HAP-1 (cell line): ENCODE results near the gene ZMIZ1.
A peak's percentile ranks its signal among the peaks of the same experiment; 100 is the strongest.

Experiments
- DNase-seq, 2 experiments: peaks; one replicate each; pipeline ENCODE4 v3.0.0-alpha.2; 2016 to 2020; ENCODE audit warnings: low spot score in 2 of 2
- H3K27me3 ChIP-seq: fragments of 250-450 bp; sonication (Bioruptor Pico); 2 replicates; pipeline ENCODE4 v1.5.1; 2020; ENCODE audit warnings: low read depth, mild to moderate bottlenecking, moderate library complexity
- H3K36me3 ChIP-seq: fragments of 250-450 bp; sonication (Bioruptor Pico); replicated peaks from 2 replicates; pipeline ENCODE4 v1.5.1; 2020; ENCODE audit warnings: mild to moderate bottlenecking
- H3K4me1 ChIP-seq: fragments of 250-450 bp; sonication (Bioruptor Pico); 2 replicates; pipeline ENCODE4 v1.5.1; 2020; ENCODE audit warnings: mild to moderate bottlenecking
- H3K4me3 ChIP-seq: fragments of 250-450 bp; sonication (Bioruptor Pico); 2 replicates; pipeline ENCODE4 v1.5.1; 2020; ENCODE audit warnings: mild to moderate bottlenecking, moderate library complexity
- H3K9me3 ChIP-seq: fragments of 250-450 bp; sonication (Bioruptor Pico); 2 replicates; pipeline ENCODE4 v1.5.1; 2020; ENCODE audit warnings: mild to moderate bottlenecking, moderate library complexity
- in situ Hi-C: fragments of 300-500 bp; cut with MboI; formaldehyde crosslinking; loops from 3 replicates; pipeline ENCODE4 v1.14.3; 2020; ENCODE audit warnings: low sequenced_read_pairs, inconsistent platforms, mixed read lengths

Gene ZMIZ1

DNA sequence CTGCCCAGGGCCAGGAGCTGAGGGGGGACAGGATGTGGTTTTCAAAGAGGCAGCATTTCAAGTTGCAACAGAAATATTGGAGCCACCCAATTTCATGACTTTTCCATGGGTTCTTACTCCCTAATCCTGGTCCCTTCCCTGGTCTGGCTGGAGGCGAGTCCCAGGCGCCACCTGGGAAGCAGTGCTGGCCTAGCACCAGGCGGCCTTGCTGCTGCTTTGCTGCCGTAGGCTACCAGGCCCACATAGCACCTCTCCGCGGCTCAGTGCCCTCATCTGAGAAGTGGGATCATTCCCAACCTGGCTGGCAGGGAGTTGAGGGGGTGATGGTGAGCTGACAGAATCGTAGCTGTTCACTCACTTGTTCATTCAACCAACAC, 33.7 kb downstream of the ZMIZ1 start:
- H3K4me1 ChIP-seq = peaks cover 10% of the 10 kb centered on the region
- peak in 1 of 2 experiments; percentile 36 for DNase-seq
- no peak overlapping the region for H3K4me3 ChIP-seq
- H3K36me3 ChIP-seq = no peaks in the 10 kb centered on the region
- H3K9me3 ChIP-seq = no peaks in the 10 kb centered on the region
- in situ Hi-C loops = no loop called here
- H3K27me3 ChIP-seq = no peaks in the 10 kb centered on the region

DNA sequence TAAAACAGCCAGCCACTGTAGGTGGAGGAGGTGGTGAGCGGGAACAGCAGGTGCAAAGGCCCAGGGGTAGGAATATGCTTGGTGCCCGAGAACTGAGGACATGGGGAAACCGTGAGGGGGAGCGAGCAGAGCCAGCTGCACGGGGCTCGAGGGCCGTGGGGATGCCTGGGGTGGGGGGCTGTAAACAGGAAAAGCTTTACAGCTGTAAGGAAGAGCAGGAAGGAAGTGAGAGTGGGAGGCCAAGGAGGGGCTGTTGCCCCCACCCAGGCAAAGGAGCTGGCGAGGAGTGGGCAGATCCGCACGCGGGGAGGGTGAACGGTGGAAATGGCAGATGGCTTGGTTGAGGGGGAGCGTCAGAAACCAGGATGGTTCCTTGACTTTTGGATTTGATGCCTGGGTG, 34.4 kb downstream of the ZMIZ1 start:
- Histone ChIP-seq H3K4me3 (no peak overlapping the region), H3K27me3 (no peaks in the 10 kb centered on the region), H3K36me3 (no peaks in the 10 kb centered on the region), H3K4me1 (peaks cover 10% of the 10 kb centered on the region), H3K9me3 (no peaks in the 10 kb centered on the region)
- in situ Hi-C loops = no loop called here
- DNase-seq = no peak

DNA sequence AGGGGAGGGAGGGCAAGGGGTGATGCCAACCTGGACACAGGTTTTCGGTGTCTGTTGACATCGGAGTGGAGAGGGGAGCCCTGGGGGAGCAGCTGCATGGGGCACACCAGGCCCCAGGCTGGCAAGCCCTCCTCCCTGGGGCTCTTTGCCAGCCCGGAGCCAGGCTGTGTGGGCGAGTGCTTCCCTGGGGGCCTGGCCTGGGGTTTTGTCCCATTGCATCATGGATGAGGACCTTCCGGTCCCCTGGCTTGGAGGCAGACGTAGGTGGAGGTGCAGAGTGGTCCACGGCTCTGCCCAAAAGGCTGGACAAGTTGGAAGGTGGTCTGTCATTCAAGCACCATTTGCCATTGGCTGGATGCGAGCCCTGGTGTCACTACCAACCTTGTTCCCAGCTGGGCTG, 34.8 kb downstream of the ZMIZ1 start:
- no peaks in the 10 kb centered on the region for H3K27me3 ChIP-seq
- in situ Hi-C loops = no loop called here
- no peak overlapping the region for H3K4me3 ChIP-seq
- H3K9me3 ChIP-seq = no peaks in the 10 kb centered on the region
- DNase-seq = no peak
- peaks cover 10% of the 10 kb centered on the region for H3K4me1 ChIP-seq
- H3K36me3 ChIP-seq = no peaks in the 10 kb centered on the region

DNA sequence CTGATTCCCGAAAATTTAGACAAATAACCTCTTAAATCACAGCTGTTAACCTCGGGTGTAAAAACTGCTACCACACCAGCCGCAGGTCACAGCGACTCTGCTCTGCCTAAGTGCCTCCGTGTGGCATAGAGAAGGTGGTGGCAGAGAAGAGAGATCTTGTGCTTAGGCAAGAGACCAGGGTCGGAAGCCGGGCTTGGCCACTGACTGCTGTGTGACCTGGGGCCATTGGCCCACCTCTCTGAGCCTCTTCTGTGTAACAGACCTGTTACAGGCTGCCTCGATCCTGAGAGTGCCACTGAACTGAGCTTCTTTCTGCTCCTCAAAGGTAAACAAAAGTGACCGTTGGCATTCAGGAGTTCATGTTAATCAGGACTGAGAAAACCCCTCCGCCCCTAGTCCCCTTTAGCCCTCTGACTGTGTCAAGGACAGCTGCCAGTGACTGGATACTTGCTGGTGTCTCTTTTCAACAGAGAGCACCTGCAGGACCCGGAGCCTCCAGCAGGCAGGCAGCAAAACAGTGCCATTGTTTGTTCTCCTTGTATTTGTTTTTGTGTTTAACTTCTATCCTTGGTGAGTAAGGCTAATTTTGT, 36.5 kb downstream of the ZMIZ1 start:
- no peaks in the 10 kb centered on the region for H3K27me3 ChIP-seq
- DNase-seq = no peak
- in situ Hi-C loops = no loop called here
- H3K9me3 ChIP-seq = no peaks in the 10 kb centered on the region
- H3K36me3 ChIP-seq = no peaks in the 10 kb centered on the region
- no peak overlapping the region for H3K4me3 ChIP-seq
- peaks cover 10% of the 10 kb centered on the region for H3K4me1 ChIP-seq

DNA sequence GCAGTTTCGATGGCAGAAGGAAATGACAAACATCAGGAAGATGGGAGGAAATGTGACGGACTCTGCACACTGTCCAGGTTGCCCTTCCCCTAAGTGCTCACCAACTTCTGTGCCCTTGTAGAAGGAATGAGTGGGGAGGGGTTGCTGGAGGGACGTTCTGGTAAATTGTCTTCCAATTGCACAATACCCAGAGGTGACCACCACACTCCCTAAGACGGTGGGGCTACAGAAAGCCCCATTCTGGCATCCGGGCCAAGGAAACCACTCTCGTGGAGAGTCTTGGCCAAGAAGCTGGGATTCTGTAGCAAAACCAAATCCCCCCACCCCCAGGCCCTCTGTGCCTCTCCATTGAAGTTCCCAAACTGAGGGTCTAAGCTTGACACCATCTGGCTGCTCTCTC, 37.1 kb downstream of the ZMIZ1 start:
- no peak for DNase-seq
- H3K9me3 ChIP-seq = no peaks in the 10 kb centered on the region
- no peak overlapping the region for H3K4me3 ChIP-seq
- in situ Hi-C loops = no loop called here
- H3K4me1 ChIP-seq = peaks cover 10% of the 10 kb centered on the region
- H3K27me3 ChIP-seq = no peaks in the 10 kb centered on the region
- H3K36me3 ChIP-seq = no peaks in the 10 kb centered on the region

DNA sequence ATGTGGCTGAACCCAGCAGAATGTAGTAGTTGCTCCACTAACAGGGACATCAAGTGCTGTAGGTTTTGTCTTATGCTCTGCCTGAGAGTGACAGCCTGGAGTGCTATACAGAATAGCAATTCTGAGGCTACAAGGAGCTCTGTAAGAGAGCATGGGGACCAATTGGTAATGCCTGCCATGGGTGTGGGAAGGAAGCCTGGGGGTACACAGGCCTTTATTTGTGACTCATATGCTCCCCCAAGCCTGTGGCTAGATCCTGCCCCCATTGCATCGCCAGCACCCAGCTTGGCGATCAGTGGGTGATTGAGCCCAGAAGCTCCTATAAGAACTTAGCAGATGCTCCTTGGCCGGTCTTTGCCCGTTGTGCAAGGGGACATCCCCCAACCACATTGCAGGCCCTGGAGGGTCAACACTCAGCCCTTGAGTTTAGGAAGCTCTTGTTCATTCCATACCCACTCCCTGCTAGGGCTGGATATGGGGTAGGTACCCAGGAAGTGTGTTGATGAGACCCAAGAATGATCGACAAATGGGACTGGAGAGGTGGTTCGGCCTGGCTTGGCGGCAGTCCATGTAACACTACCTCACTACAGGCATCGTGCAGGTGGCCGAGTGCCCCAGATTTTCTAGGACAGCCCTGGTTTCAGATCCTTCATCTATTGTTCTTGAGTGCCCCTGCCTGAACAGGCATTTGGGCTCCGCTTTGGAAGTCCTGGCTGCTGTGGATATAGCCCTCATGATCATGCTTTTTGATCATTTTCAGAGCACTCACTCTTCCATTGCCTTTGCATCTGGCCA, 37.7 kb downstream of the ZMIZ1 start:
- no peak for DNase-seq
- Histone ChIP-seq H3K4me1 (peaks cover 10% of the 10 kb centered on the region), H3K36me3 (no peaks in the 10 kb centered on the region), H3K4me3 (no peak overlapping the region), H3K27me3 (no peaks in the 10 kb centered on the region), H3K9me3 (no peaks in the 10 kb centered on the region)
- in situ Hi-C loops = no loop called here

DNA sequence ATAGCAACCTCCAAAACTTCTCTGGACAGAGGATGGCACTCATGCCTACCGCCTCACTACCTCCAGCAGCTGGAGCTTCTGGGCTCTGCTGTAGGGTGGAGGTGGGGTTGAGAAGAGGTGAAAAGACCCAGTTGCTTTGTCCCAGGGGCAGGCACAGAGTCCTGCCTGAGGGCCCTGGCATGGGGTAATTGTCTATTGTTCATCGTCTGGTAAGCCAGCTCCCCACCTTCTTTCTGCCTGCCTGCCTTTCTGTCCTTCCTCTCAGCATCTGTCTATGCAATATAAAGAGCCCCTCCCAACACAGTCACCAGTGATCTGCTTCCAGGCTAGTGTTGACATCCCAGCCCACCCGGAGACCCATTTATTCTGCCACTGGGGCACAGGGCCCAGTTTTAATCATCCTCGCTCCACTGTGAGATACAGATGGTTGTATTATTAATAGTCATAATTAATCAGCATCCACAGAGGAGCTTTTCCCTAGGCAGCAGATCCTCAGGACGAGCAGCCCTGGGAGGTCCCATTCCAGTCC, 39.0 kb downstream of the ZMIZ1 start:
- Histone ChIP-seq H3K36me3 (no peaks in the 10 kb centered on the region), H3K27me3 (no peaks in the 10 kb centered on the region), H3K9me3 (no peaks in the 10 kb centered on the region), H3K4me1 (no peaks in the 10 kb centered on the region), H3K4me3 (no peak overlapping the region)
- in situ Hi-C loops = no loop called here
- DNase-seq = no peak

DNA sequence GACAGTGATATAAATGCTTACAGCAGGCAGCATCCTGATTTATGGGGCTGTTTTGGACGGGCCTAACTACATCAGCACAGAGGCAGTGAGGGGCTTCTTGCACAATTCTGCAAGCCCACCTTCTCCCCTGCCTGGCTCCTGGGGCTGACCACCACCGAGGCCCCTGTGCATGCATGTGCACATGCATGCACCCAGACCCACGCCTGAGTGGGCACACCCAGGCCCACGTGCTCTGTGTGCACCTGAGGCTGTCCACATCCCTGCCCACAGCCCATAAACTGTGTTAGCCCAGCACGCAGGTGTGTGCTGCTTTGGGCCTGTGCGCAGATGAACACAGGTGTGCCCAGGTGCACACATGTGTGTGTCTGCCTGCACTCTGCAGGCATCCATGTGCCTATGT, 40.0 kb downstream of the ZMIZ1 start:
- no peaks in the 10 kb centered on the region for H3K9me3 ChIP-seq
- H3K27me3 ChIP-seq = no peaks in the 10 kb centered on the region
- no peak for DNase-seq
- in situ Hi-C loops = no loop called here
- H3K4me3 ChIP-seq = no peak overlapping the region
- no peaks in the 10 kb centered on the region for H3K4me1 ChIP-seq
- no peaks in the 10 kb centered on the region for H3K36me3 ChIP-seq

DNA sequence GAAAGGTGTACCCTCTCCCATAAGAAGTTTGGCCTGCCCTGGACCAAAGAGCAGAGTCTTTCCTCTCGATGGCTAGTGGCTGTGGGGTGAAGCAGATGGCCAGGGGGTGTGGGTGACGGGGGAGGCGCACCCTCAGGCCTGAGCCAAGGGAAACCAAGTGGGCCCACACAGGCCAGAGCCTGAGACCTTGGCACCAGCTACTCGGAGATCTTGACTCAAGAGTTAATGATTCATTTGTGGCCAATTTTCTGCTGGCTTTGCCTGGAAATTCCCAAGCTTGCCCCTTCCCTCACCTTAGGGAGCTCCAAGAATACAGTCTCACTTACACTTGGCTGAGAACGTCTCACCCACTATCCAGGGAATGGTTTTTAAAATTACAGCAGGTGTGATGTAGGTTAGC, 42.7 kb downstream of the ZMIZ1 start:
- DNase-seq = no peak
- no peak overlapping the region for H3K4me3 ChIP-seq
- in situ Hi-C loops = no loop called here

DNA sequence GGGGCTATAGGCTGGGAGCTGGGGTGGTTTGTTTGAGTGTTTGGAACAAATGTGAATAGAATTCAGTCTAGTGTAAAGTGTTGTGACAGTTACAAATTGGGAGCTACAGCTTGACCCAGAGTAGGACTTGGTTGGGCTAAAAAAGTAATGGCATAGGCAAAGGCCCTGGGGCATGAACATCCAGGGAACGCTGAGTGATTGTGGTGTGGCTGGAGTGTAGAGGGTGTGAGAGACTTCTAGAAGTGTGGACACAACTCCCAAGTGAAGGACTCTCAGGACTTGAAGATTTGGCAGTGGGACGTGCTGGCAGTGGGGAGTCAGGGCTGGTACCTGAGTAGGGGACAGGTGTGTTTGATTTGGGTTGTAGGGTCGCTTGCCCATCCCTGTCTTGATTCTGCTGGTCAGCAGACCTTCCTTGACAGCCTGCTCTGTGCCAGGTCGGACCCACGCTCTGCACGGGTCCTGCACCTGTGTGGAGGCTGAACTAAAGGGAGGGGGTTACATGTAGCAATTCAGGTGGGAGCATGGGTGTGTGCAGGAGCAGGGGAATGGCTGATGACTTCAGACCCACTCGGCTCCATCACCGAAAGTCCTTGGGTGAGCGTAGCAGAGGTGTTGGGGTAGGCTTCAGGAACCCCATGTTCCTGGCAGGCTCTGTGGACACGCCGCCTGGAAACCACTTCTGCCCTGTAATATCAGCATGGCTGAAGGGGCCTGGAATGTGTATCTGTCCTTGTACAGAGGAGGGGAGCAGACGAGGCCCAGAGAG, 43.3 kb downstream of the ZMIZ1 start:
- Histone ChIP-seq H3K4me1 (no peaks in the 10 kb centered on the region), H3K4me3 (no peak overlapping the region), H3K27me3 (no peaks in the 10 kb centered on the region), H3K36me3 (no peaks in the 10 kb centered on the region), H3K9me3 (no peaks in the 10 kb centered on the region)
- in situ Hi-C loops = no loop called here
- no peak for DNase-seq

More for the DNA sequence above, 42.7 kb downstream of the ZMIZ1 start:
- no peaks in the 10 kb centered on the region for H3K4me1 ChIP-seq
- no peaks in the 10 kb centered on the region for H3K27me3 ChIP-seq
- H3K36me3 ChIP-seq = no peaks in the 10 kb centered on the region
- H3K9me3 ChIP-seq = no peaks in the 10 kb centered on the region

DNA sequence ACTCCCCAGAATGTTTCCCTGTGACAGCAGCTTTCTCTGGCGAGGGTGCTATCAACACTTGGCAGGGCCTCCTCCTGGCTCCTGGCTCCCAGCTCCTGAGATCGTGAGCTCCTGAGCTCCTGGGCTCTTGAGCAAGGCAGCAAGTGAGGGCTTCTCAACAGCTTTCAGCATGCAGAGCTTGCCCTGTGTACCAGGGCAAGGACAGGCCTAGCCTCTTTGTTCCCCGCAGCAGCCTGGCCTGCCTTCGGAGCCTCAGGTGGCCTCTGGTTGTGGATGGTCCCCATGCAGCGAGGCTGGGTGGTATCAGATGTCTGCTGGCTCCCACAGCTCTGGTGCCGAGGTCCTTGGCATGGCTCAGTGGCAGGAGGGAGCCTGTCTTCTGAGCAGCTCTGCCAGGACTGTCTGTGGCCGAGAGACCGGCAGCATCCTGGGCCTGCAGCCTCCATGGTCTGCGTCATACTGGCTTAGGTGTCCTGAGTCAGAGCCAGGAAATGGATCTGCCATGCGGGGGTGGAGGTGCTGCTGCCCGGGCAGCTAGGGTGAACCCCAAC, 44.2 kb downstream of the ZMIZ1 start:
- H3K27me3 ChIP-seq = no peaks in the 10 kb centered on the region
- H3K4me3 ChIP-seq = no peak overlapping the region
- H3K9me3 ChIP-seq = no peaks in the 10 kb centered on the region
- in situ Hi-C loops = no loop called here
- DNase-seq = no peak
- H3K36me3 ChIP-seq = no peaks in the 10 kb centered on the region
- H3K4me1 ChIP-seq = no peaks in the 10 kb centered on the region

DNA sequence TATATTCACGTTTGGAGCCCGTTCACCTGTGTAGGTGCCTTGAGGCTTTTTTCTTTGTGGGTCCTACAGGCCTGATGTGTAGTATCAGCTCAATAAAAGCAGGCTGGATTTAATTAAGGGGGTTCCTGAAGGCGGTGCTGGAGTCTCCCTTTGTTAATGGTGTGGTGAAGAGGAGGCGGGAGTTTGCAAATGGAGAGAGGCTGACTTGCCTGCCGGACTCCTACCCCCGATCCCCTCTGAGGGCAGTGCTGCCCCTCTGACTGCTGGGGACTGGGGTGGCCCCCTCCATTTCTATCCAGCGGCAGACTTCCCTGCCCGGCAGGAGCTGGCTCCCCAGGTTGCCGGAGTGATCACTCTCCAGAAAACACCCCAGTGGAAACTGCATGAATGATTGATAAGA, 45.1 kb downstream of the ZMIZ1 start:
- no peak overlapping the region for H3K4me3 ChIP-seq
- DNase-seq = no peak
- no peaks in the 10 kb centered on the region for H3K36me3 ChIP-seq
- no peaks in the 10 kb centered on the region for H3K27me3 ChIP-seq
- in situ Hi-C loops = no loop called here
- H3K9me3 ChIP-seq = no peaks in the 10 kb centered on the region
- no peaks in the 10 kb centered on the region for H3K4me1 ChIP-seq

DNA sequence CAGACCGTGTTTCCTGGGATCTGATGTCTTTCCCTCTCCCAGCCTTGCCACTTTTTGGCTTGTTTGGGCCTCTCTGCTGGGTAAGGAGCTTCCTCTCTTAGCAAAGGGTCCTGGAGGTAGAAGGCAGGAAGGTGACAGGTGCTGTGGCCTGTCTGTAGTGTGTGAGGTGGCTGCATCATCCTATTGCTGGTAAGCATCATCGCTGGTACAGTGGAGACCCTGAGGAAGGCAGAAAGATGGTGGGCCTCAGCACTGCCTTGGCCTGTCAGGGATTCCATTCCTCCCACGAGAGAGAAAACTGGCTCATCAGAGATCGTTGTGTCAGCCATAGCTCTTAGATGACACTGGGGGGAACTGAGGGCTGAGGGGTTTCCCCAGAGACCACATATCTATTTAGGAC, 46.5 kb downstream of the ZMIZ1 start:
- Histone ChIP-seq H3K36me3 (no peaks in the 10 kb centered on the region; the same call in 1 of the 2 replicates), H3K27me3 (no peaks in the 10 kb centered on the region), H3K9me3 (no peaks in the 10 kb centered on the region), H3K4me1 (no peaks in the 10 kb centered on the region), H3K4me3 (no peak overlapping the region)
- no peak for DNase-seq
- in situ Hi-C loops = no loop called here

DNA sequence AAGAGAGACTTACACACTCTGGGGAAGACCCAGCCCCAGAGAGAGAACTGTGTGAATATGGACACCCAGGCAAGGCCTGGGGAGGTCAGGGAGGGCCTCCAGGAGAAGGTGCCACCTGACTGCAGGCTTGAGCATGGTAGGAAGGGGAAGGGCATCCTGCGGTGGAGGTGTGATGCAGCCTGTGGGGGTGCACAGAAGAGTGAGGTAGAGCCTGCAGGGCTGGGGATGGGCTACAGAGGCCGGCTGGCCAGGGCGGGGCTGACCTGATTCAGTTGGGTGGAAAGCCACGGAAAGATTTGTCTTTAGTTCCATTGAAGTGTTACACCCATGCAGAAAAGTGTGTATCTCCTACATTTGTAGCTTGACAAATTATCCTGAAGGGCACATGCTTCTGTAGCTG, 47.6 kb downstream of the ZMIZ1 start:
- Histone ChIP-seq H3K4me3 (no peak overlapping the region), H3K36me3 (no peaks in the 10 kb centered on the region; the same call in 1 of the 2 replicates), H3K4me1 (no peaks in the 10 kb centered on the region), H3K9me3 (no peaks in the 10 kb centered on the region), H3K27me3 (no peaks in the 10 kb centered on the region)
- in situ Hi-C loops = no loop called here
- no peak for DNase-seq
